HG02970 (cell line): Measurements from ENCODE around the gene FADS6.

Experiments used
- ATAC-seq: cut with Tn5 transposase; IDR thresholded peaks from one replicate; pipeline ENCODE4 v1.9.1; 2021; ENCODE audit warnings: mild to moderate bottlenecking, moderate library complexity, moderate number of reproducible peaks; ENCODE audit not compliant: unreplicated experiment, low FRiP score

The FADS6 gene, protein sequence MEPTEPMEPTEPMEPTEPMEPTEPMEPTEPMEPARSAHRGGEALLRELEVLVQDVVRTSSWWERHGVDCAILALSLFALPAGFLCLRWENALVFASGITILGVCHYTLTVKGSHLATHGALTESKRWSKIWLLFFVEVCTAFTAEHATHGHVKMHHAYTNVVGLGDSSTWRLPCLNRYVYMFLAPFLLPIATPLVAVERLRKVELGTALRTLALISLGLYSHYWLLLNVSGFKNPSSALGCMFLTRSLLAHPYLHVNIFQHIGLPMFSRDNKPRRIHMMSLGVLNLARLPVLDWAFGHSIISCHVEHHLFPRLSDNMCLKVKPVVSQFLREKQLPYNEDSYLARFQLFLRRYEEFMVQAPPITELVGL

GRCh38 chr17:74892974-74893911 is at the start of gene FADS6:
Gene FADS6 (minus strand): TSS chr17:74893633. CDS start chr17:74893595, 38 bp downstream.
- ATAC-seq: no peak

GRCh38 chr17:74941128-74941725 is 47.8 kb upstream of the FADS6 start:
- no peak for ATAC-seq

GRCh38 chr17:74939534-74939933 is 46.1 kb upstream of the FADS6 start:
- ATAC-seq: no peak

DNA sequence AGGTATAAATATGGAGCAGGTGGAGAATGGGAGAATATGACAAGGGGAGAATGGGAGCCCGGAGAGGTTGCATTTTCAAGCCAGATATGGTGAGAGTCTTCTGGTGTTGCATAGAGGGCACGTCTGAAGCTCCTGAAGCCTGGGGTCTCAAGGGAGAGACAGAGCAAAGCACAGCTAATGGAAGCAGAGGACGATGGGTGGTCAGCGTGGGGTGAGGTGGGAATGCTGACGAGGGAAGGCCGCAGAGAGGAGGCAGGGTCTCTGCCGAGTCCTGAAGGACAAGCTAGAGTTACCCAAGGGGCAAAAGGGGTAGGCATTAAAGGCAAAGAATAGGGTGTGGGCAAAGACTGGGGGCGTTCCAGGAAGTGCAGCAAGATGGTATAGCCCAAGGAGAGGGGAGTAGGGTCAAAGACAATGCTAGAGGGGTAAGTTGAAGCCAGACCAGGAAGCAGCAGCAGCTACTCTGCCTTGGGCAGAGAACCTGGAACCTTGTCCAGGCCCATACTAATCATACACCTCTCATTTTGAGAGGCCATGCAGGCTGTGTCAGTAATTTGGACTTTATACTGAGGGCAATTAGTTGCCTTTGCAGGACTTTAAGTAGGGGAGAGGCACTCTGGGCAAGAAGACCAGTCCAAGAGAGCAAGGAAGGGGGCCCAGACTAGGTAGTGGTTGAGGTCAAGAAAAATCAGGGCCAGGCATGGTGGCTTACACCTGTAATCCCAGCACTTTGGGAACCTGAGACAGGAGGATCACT is 44.9 kb upstream of the FADS6 start:
- no peak for ATAC-seq

DNA sequence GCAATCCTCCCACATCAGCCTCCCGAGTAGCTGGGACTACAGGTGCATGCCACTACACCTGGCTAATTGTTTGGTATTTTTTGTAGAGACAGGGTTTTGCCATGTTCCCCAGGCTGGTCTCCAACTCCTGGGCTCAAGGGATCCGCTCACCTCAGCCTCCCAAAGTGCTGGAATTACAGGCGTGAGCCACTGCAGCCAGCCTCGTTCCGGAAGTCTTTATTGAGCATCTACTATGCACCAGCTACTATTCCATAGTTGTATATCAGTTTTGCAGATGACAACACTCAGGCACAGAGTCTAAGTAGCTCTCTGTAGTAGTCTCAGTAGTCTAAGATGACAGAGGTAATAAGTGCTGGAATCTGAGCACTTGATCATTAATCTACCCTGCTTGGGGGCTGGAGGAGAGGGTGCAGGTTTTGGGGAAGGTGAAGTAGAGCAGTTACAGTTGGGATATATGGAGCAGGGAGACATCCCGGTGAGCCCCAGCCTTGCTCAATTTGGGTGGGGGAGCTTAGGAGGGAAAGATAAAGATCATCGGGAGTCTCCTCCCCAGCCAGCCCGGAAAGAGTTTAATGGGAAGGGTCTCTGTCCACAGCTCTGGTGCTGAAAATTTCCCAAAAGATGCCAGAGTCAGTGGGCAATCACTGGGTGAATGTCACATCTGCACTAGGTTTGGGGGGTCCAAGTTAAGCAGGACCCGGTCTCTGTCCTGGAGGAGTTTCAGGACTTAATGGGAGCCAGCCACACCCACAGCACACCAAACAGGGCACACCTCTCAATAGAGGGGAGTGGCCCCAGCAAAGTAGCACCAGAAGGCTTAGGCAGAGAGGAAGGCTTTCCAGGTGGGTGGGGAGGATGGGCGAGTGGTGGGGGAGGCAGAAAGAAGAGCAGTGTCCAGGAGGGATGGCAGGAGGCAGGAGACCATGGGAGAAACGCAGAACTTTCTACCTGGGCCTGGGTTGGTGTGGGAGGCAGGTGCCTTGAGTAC is 43.9 kb upstream of the FADS6 start:
- ATAC-seq: no peak

- ATAC-seq: no peak
Measured at GRCh38 chr17:74936470-74936799, 43.0 kb upstream of the FADS6 start.

DNA sequence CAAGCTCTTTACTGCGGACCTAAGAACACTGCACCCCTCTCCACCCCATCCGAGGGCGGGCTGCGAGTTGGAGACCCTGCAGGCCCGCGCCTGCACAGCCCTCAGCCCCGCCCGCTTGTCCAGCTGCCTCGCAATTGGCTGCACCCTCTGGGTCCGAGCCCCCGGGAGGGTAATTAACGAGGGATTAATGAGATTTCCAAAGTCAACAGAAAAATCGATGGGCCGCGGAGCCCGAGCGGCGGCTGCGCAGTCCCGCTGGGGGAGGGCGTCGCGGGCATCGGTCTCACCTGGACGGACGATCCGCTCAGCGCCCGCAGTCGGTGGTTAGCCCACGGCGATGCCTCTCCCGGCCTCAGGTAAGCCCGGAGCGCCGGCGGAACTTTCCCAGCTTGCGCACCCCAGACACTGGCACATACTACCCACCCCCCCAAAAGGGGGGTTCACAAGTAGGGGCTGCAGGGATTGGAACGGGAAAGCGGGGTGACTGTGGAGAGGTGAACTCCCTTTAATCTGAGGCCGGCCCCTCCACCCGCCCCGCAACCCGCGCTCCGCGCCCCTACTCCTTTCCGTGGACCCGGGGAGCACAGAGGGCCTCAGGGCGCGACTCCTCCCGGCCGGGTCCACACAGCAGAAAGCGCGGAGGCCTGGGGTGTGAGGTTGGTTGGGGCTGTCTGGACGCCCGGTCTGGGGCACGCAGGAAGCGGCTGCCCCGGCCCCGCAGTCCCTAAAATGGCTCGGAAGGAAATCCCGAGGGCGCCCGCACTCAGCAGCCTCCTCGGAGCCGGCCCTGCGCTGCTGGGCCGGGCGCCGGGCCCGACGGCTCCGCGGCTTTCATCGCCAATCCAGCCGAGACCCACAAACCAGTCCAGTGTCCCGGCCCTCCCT is 42.4 kb upstream of the FADS6 start, which contains the start of gene OTOP3:
Gene OTOP3, plus strand, starts transcription at position 314 of the 885 bp plus-strand sequence. Its CDS starts 24 bp downstream, at position 338.
- no peak for ATAC-seq

DNA sequence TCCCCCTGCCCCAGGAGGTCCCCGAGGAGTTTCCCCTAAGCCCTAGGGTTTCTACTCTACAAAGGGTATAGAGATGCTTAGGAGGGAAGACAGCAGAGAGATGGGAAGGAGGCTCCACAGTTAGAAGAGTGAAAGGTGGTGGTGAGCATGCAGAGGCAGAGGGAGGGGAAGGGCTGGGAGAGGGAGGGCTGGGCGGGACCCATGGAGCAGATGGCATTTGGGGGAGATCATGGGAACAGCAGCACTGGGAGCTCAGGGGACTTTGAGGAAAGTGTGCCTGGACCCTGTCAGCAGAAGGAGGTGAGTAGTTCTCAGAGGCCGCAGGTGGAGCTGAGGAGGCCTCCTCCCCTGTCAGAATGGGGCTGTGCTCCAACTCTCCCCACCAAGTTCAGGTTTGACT is 41.6 kb upstream of the FADS6 start:
- ATAC-seq: no peak

- ATAC-seq: no peak
Measured at GRCh38 chr17:74930535-74931036, 37.2 kb upstream of the FADS6 start.

- no peak for ATAC-seq
Measured at GRCh38 chr17:74928786-74929185, 35.4 kb upstream of the FADS6 start.

- no peak for ATAC-seq
Measured at GRCh38 chr17:74925242-74925641, 31.8 kb upstream of the FADS6 start.

GRCh38 chr17:74924250-74924948 is 31.0 kb upstream of the FADS6 start, which contains the start of gene OTOP2:
Gene OTOP2 (plus strand): TSS chr17:74924273. CDS start chr17:74924633, 360 bp downstream.
- ATAC-seq: no peak

DNA sequence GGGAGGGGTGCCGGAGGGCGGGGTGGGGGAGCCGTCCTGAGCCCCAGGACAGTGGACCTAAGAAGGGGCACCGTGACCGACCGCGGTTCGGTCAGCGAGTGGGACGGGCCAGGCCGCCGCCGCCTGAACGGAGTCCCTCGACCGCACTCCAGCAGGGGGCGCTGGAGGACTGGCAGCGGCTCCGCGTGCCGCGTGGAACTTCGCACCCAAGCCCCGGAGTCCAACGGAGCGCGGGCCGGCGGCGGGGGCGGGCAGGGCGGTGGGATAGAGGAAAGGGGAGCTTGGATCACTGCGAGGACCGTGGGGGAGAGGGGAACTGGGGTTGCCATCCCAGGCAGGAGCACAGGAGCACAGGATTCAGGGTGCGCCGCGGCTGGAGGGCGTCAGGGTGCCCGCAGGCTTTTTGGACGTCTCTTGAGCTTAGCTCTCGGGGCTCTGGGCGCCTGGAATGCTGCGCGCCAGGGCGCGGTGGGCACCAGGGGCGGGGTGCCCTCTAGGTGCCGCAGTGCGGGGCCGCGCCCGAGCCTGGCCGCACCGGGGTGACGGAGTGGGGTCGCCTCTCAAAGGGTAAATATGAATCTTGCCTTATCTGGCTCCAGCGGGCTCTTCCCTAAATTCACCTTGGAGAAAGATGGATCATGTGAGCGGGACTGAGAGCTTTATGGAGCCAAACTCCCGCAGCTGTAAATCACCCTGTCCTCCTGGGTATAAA is 30.3 kb upstream of the FADS6 start:
- no peak for ATAC-seq

- ATAC-seq: no peak
Measured at GRCh38 chr17:74922694-74923537, 29.5 kb upstream of the FADS6 start, which contains the start of gene USH1G. Gene USH1G (minus strand): TSS chr17:74923255. CDS start chr17:74923073, 182 bp downstream.

GRCh38 chr17:74922172-74922571 is 28.7 kb upstream of the FADS6 start:
- ATAC-seq: no peak

DNA sequence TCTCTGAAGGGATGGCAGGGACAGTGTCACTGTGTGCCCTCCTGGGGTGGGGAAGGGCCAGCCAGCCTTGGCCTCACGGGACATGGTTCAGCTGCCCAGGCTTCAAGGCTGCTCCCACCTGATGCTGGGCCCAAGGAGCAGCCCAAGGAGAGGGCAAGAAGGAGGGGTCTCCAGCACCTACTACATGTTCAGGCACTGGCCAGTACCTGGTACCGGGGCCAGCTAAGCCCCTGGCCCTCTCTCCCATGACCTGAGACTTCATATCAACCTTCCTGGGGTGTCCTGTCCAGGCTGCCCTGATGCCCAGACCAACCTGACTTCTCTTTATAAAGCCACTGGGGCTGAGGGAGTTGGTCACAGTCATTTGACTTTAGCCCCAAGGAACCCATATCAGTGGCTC is 28.3 kb upstream of the FADS6 start:
- ATAC-seq: no peak
